Dendritic cell treated with granulocyte-macrophage colony-stimulating factor and Interleukin-4, amounts not matched to agents 40 ng/mL and 50 ng/mL, for 4 days (primary cell): ENCODE measurements around the gene RBM19.

Experiments
- H3K27ac Mint-ChIP-seq: one replicate; pipeline ENCODE4 v1.8.0; 2022; ENCODE audit warnings: mild to moderate bottlenecking, mixed read lengths
- H3K27me3 Mint-ChIP-seq: one replicate; pipeline ENCODE4 v1.8.0; 2022; ENCODE audit warnings: mild to moderate bottlenecking, mixed read lengths
- H3K36me3 Mint-ChIP-seq: one replicate; pipeline ENCODE4 v1.8.0; 2022; ENCODE audit warnings: low read depth, mixed read lengths
- H3K4me1 Mint-ChIP-seq: one replicate; pipeline ENCODE4 v1.8.0; 2022; ENCODE audit warnings: low read depth, mixed read lengths
- H3K4me3 Mint-ChIP-seq: one replicate; pipeline ENCODE4 v1.8.0; 2022; ENCODE audit warnings: mild to moderate bottlenecking, moderate library complexity, mixed read lengths
- H3K9me3 Mint-ChIP-seq: one replicate; pipeline ENCODE4 v1.8.0; 2022; ENCODE audit warnings: mixed read lengths
- intact Hi-C: fragments of 100-400 bp; cut with micrococcal nuclease; formaldehyde crosslinking; loops from one replicate; pipeline ENCODE4 v1.15.0; 2022

Gene RBM19

DNA sequence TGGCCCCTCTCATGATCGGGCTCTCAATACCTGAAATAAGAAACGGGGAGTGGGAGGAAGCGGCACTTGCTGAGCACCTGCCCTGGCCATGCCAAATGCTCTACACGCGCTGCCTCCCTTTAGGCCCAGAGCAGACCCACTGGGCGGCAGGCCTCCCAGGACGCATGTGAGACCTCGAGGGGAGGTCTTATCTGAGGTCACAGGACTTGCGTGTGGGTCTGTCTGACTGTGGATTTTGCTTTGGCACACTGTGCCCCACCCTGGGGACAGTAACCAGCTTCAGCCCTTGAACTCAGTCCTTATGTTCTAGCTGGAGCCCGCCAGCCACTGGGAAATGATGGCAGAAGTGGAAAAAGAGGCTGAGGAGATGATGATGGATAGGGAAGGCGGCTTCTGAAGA is 91.8 kb downstream of the RBM19 start:
- Mint-ChIP-seq H3K4me1 (peaks cover 12% of the 10 kb centered on the region), H3K27ac (no peak overlapping the region), H3K36me3 (peaks cover 46% of the 10 kb centered on the region), H3K4me3 (no peak overlapping the region), H3K9me3 (no peaks in the 10 kb centered on the region), H3K27me3 (no peaks in the 10 kb centered on the region)
- intact Hi-C loops, result no loop called here

DNA sequence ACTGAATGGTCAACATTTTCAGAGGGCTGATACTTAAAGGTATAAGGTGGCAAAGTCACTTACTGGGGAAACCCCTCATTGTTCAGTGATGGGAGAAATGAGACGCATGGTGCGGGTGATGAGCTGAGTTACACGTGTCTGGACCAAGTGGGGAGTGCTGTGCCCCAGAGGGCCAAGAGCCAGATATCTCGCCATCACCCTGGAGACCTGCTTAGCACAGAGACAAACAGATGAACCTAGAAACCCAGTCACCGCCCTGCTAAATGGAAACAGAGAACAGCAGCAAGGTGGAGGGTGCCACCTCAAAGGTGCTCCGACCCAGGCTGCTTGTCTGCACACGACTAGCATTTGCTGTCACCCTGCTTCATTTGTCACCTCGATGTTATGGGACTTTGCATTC is 92.4 kb downstream of the RBM19 start:
- H3K27ac Mint-ChIP-seq, result no peak overlapping the region
- peaks cover 11% of the 10 kb centered on the region for H3K4me1 Mint-ChIP-seq
- intact Hi-C loops, result no loop called here
- no peaks in the 10 kb centered on the region for H3K27me3 Mint-ChIP-seq
- H3K4me3 Mint-ChIP-seq, result no peak overlapping the region
- peaks cover 44% of the 10 kb centered on the region for H3K36me3 Mint-ChIP-seq
- H3K9me3 Mint-ChIP-seq, result no peaks in the 10 kb centered on the region

- no peak overlapping the region for H3K4me3 Mint-ChIP-seq
- no peaks in the 10 kb centered on the region for H3K27me3 Mint-ChIP-seq
- H3K36me3 Mint-ChIP-seq, result peaks cover 28% of the 10 kb centered on the region
- intact Hi-C loops, result no loop called here
- H3K4me1 Mint-ChIP-seq, result peaks cover 7% of the 10 kb centered on the region
- H3K27ac Mint-ChIP-seq, result no peak overlapping the region
- H3K9me3 Mint-ChIP-seq, result no peaks in the 10 kb centered on the region
These were observed 95.2 kb downstream of the RBM19 start for GRCh38 chr12:113870890-113871289.

DNA sequence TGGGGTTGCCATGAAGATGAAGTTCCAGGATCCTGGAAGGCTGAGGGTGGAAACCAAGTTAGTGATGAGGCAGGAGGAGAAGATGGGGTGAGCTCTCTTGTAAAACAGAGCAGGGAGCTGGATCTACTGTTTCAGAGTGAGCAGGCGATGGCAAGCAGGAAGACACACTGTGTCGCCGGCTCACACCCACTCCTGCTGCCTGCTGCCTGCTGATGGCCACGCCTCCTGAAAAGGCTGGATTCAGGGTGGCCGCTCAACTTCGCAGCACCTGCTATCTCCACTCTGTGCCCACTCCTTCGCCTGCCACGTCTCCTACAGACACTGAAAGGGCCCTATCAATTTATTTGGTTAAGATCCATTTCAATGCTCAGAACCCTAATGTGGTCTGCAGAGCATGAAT is 96.1 kb downstream of the RBM19 start:
- Mint-ChIP-seq H3K27ac (no peak overlapping the region), H3K4me3 (no peak overlapping the region), H3K27me3 (no peaks in the 10 kb centered on the region), H3K4me1 (no peaks in the 10 kb centered on the region), H3K9me3 (no peaks in the 10 kb centered on the region), H3K36me3 (peaks cover 22% of the 10 kb centered on the region)
- intact Hi-C loops, result no loop called here

DNA sequence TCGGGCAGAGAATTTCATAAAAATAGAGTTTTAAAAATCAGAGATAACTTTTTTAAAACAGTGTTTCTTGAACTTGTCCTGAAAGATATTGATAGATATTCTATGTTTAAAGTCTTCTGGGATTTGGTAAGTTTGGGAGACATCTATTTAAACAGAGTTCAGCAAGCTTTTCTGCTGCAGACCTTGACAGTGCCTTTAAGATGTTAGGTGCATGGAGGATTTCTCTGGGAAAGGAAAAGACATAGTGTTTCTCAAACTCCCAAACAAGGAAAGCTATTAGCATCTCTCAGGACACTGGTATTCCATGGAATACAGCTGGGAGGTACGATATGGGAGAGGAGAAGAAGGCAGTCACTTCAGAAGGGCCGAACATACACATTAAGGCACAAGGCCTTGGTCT is 97.8 kb downstream of the RBM19 start:
- Mint-ChIP-seq H3K27ac (no peak overlapping the region), H3K9me3 (no peaks in the 10 kb centered on the region), H3K36me3 (peaks cover 8% of the 10 kb centered on the region), H3K4me3 (no peak overlapping the region), H3K27me3 (no peaks in the 10 kb centered on the region), H3K4me1 (peaks cover 8% of the 10 kb centered on the region)
- intact Hi-C loops, result no loop called here

DNA sequence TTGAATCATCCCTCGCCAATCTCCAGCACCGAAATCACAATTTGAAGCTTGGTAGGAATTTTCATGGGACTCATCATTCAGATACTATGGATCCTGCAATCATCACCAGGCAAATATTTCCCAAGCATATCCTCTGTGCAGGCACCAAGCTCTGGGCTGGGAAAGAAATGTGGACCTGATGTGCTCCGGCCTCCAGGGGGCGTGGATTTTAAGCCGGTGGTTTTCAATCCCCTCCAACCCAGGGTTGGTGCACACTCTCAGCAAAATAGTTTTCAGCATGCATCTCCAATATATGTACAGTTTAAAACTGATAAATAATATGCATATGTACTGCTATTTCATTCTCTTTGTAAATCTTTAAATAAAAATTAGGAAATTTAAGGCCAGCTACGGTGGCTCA is 98.9 kb downstream of the RBM19 start:
- H3K27me3 Mint-ChIP-seq, result no peaks in the 10 kb centered on the region
- H3K27ac Mint-ChIP-seq, result no peak overlapping the region
- peaks cover 19% of the 10 kb centered on the region for H3K4me1 Mint-ChIP-seq
- intact Hi-C loops, result no loop called here
- H3K36me3 Mint-ChIP-seq, result peaks cover 8% of the 10 kb centered on the region
- no peak overlapping the region for H3K4me3 Mint-ChIP-seq
- H3K9me3 Mint-ChIP-seq, result no peaks in the 10 kb centered on the region

- H3K27me3 Mint-ChIP-seq, result no peaks in the 10 kb centered on the region
These were observed 99.6 kb downstream of the RBM19 start for GRCh38 chr12:113866496-113866895.

GRCh38 chr12:113863455-113863845 is 102.7 kb downstream of the RBM19 start:
- peaks cover 5% of the 10 kb centered on the region for H3K36me3 Mint-ChIP-seq
- H3K4me3 Mint-ChIP-seq, result no peak overlapping the region
- H3K9me3 Mint-ChIP-seq, result no peaks in the 10 kb centered on the region
- H3K4me1 Mint-ChIP-seq, result peaks cover 51% of the 10 kb centered on the region
- H3K27me3 Mint-ChIP-seq, result no peaks in the 10 kb centered on the region
- no peak overlapping the region for H3K27ac Mint-ChIP-seq
- intact Hi-C loops, result no loop called here

More at GRCh38 chr12:113866496-113866895, 99.6 kb downstream of the RBM19 start:
- peaks cover 25% of the 10 kb centered on the region for H3K4me1 Mint-ChIP-seq
- intact Hi-C loops, result no loop called here
- H3K9me3 Mint-ChIP-seq, result no peaks in the 10 kb centered on the region
- H3K4me3 Mint-ChIP-seq, result no peak overlapping the region
- H3K27ac Mint-ChIP-seq, result no peak overlapping the region
- H3K36me3 Mint-ChIP-seq, result peaks cover 8% of the 10 kb centered on the region

GRCh38 chr12:113862590-113863454 is 103.3 kb downstream of the RBM19 start:
- Mint-ChIP-seq H3K36me3 (peaks cover 11% of the 10 kb centered on the region), H3K9me3 (no peaks in the 10 kb centered on the region), H3K27me3 (no peaks in the 10 kb centered on the region), H3K4me3 (no peak overlapping the region), H3K4me1 (peaks cover 53% of the 10 kb centered on the region), H3K27ac (no peak overlapping the region)
- intact Hi-C loops, result no loop called here

GRCh38 chr12:113861708-113862312 is 104.3 kb downstream of the RBM19 start:
- Mint-ChIP-seq H3K27me3 (no peaks in the 10 kb centered on the region), H3K4me3 (no peak overlapping the region), H3K36me3 (peaks cover 21% of the 10 kb centered on the region), H3K9me3 (no peaks in the 10 kb centered on the region), H3K4me1 (peaks cover 53% of the 10 kb centered on the region), H3K27ac (peak overlapping the region; percentile 7)
- intact Hi-C loops, result no loop called here

- H3K27ac Mint-ChIP-seq, result peak overlapping the region; percentile 7
- H3K9me3 Mint-ChIP-seq, result no peaks in the 10 kb centered on the region
- intact Hi-C loops, result no loop called here
- H3K4me1 Mint-ChIP-seq, result peaks cover 53% of the 10 kb centered on the region
- H3K4me3 Mint-ChIP-seq, result no peak overlapping the region
- H3K27me3 Mint-ChIP-seq, result no peaks in the 10 kb centered on the region
- H3K36me3 Mint-ChIP-seq, result peaks cover 30% of the 10 kb centered on the region
These were observed 105.2 kb downstream of the RBM19 start for GRCh38 chr12:113860950-113861349.

- peaks cover 35% of the 10 kb centered on the region for H3K36me3 Mint-ChIP-seq
- H3K4me3 Mint-ChIP-seq, result no peak overlapping the region
- H3K27me3 Mint-ChIP-seq, result no peaks in the 10 kb centered on the region
- H3K4me1 Mint-ChIP-seq, result peaks cover 53% of the 10 kb centered on the region
- intact Hi-C loops, result no loop called here
- no peak overlapping the region for H3K27ac Mint-ChIP-seq
- no peaks in the 10 kb centered on the region for H3K9me3 Mint-ChIP-seq
These were observed 105.9 kb downstream of the RBM19 start for GRCh38 chr12:113860059-113860820.

GRCh38 chr12:113858841-113859386 is 107.2 kb downstream of the RBM19 start:
- peaks cover 35% of the 10 kb centered on the region for H3K36me3 Mint-ChIP-seq

GRCh38 chr12:113857371-113857770 is 108.8 kb downstream of the RBM19 start:
- Mint-ChIP-seq H3K4me1 (peaks cover 35% of the 10 kb centered on the region), H3K27me3 (no peaks in the 10 kb centered on the region), H3K27ac (no peak overlapping the region), H3K9me3 (no peaks in the 10 kb centered on the region), H3K36me3 (peaks cover 35% of the 10 kb centered on the region), H3K4me3 (no peak overlapping the region)
- intact Hi-C loops, result no loop called here

More at GRCh38 chr12:113858841-113859386, 107.2 kb downstream of the RBM19 start:
- no peak overlapping the region for H3K4me3 Mint-ChIP-seq
- H3K27ac Mint-ChIP-seq, result no peak overlapping the region
- no peaks in the 10 kb centered on the region for H3K9me3 Mint-ChIP-seq
- H3K27me3 Mint-ChIP-seq, result no peaks in the 10 kb centered on the region
- intact Hi-C loops, result no loop called here
- H3K4me1 Mint-ChIP-seq, result peaks cover 51% of the 10 kb centered on the region
